Measurements from ENCODE around the gene APBA1.

Gene APBA1

GRCh38 chr9:69516353-69517322, 155.5 kb downstream of the APBA1 start:
- Mint-ChIP-seq H3K4me1 (ENCODE audit: low read depth) (no peaks in the 10 kb centered on the region), H3K4me3 (no peak overlapping the region), H3K27ac (no peak overlapping the region), H3K36me3 (no peaks in the 10 kb centered on the region), H3K27me3 (peaks cover 2% of the 10 kb centered on the region), H3K9me3 (ENCODE audit: low read depth) (no peaks in the 10 kb centered on the region)

GRCh38 chr9:69515810-69516209, 156.4 kb downstream of the APBA1 start:
- Mint-ChIP-seq H3K27me3 (peaks cover 2% of the 10 kb centered on the region), H3K4me1 (ENCODE audit: low read depth) (no peaks in the 10 kb centered on the region), H3K9me3 (ENCODE audit: low read depth) (no peaks in the 10 kb centered on the region), H3K36me3 (no peaks in the 10 kb centered on the region), H3K4me3 (no peak overlapping the region), H3K27ac (no peak overlapping the region)

- H3K27ac Mint-ChIP-seq: no peak overlapping the region
- H3K4me3 Mint-ChIP-seq: no peak overlapping the region
- H3K36me3 Mint-ChIP-seq: no peaks in the 10 kb centered on the region
- no peaks in the 10 kb centered on the region for H3K4me1 Mint-ChIP-seq (ENCODE audit: low read depth)
- no peaks in the 10 kb centered on the region for H3K27me3 Mint-ChIP-seq
- no peaks in the 10 kb centered on the region for H3K9me3 Mint-ChIP-seq (ENCODE audit: low read depth)
Observed at GRCh38 chr9:69513141-69513820, 158.9 kb downstream of the APBA1 start.

GRCh38 chr9:69504058-69504457, 168.1 kb downstream of the APBA1 start:
- Mint-ChIP-seq H3K4me3 (no peak overlapping the region), H3K27ac (no peak overlapping the region), H3K9me3 (ENCODE audit: low read depth) (no peaks in the 10 kb centered on the region), H3K27me3 (no peaks in the 10 kb centered on the region), H3K36me3 (no peaks in the 10 kb centered on the region), H3K4me1 (ENCODE audit: low read depth) (no peaks in the 10 kb centered on the region)

GRCh38 chr9:69502671-69503301, 169.4 kb downstream of the APBA1 start:
- Mint-ChIP-seq H3K4me1 (ENCODE audit: low read depth) (no peaks in the 10 kb centered on the region), H3K36me3 (no peaks in the 10 kb centered on the region), H3K9me3 (ENCODE audit: low read depth) (no peaks in the 10 kb centered on the region), H3K4me3 (no peak overlapping the region), H3K27ac (no peak overlapping the region), H3K27me3 (no peaks in the 10 kb centered on the region)

GRCh38 chr9:69500896-69501295, 171.3 kb downstream of the APBA1 start:
- no peaks in the 10 kb centered on the region for H3K9me3 Mint-ChIP-seq (ENCODE audit: low read depth)
- H3K27ac Mint-ChIP-seq: no peak overlapping the region
- H3K4me1 Mint-ChIP-seq (ENCODE audit: low read depth): no peaks in the 10 kb centered on the region
- no peaks in the 10 kb centered on the region for H3K36me3 Mint-ChIP-seq
- H3K27me3 Mint-ChIP-seq: peaks cover 1% of the 10 kb centered on the region
- no peak overlapping the region for H3K4me3 Mint-ChIP-seq

GRCh38 chr9:69499959-69500358, 172.2 kb downstream of the APBA1 start:
- Mint-ChIP-seq H3K36me3 (no peaks in the 10 kb centered on the region), H3K4me3 (no peak overlapping the region), H3K4me1 (ENCODE audit: low read depth) (no peaks in the 10 kb centered on the region), H3K27ac (no peak overlapping the region), H3K9me3 (ENCODE audit: low read depth) (no peaks in the 10 kb centered on the region), H3K27me3 (peaks cover 1% of the 10 kb centered on the region)

- Mint-ChIP-seq H3K27me3 (peaks cover 1% of the 10 kb centered on the region), H3K9me3 (ENCODE audit: low read depth) (no peaks in the 10 kb centered on the region), H3K27ac (no peak overlapping the region), H3K4me3 (no peak overlapping the region), H3K36me3 (no peaks in the 10 kb centered on the region), H3K4me1 (ENCODE audit: low read depth) (no peaks in the 10 kb centered on the region)
Observed at GRCh38 chr9:69499407-69499806, 172.8 kb downstream of the APBA1 start.

GRCh38 chr9:69498470-69498869, 173.7 kb downstream of the APBA1 start:
- Mint-ChIP-seq H3K4me3 (no peak overlapping the region), H3K27me3 (peaks cover 1% of the 10 kb centered on the region), H3K36me3 (no peaks in the 10 kb centered on the region), H3K4me1 (ENCODE audit: low read depth) (no peaks in the 10 kb centered on the region), H3K27ac (no peak overlapping the region), H3K9me3 (ENCODE audit: low read depth) (no peaks in the 10 kb centered on the region)

- no peak overlapping the region for H3K27ac Mint-ChIP-seq
- no peaks in the 10 kb centered on the region for H3K36me3 Mint-ChIP-seq
- H3K4me3 Mint-ChIP-seq: no peak overlapping the region
- H3K27me3 Mint-ChIP-seq: peaks cover 1% of the 10 kb centered on the region
- no peaks in the 10 kb centered on the region for H3K9me3 Mint-ChIP-seq (ENCODE audit: low read depth)
- no peaks in the 10 kb centered on the region for H3K4me1 Mint-ChIP-seq (ENCODE audit: low read depth)
Observed at GRCh38 chr9:69497816-69498215, 174.4 kb downstream of the APBA1 start.

- no peaks in the 10 kb centered on the region for H3K4me1 Mint-ChIP-seq (ENCODE audit: low read depth)
- peaks cover 1% of the 10 kb centered on the region for H3K27me3 Mint-ChIP-seq
- no peak overlapping the region for H3K27ac Mint-ChIP-seq
- no peaks in the 10 kb centered on the region for H3K36me3 Mint-ChIP-seq
- no peak overlapping the region for H3K4me3 Mint-ChIP-seq
- H3K9me3 Mint-ChIP-seq (ENCODE audit: low read depth): no peaks in the 10 kb centered on the region
Observed at GRCh38 chr9:69496846-69497450, 175.2 kb downstream of the APBA1 start.

GRCh38 chr9:69495296-69495695, 176.9 kb downstream of the APBA1 start:
- H3K36me3 Mint-ChIP-seq: no peaks in the 10 kb centered on the region
- H3K4me3 Mint-ChIP-seq: no peak overlapping the region
- H3K27me3 Mint-ChIP-seq: peaks cover 1% of the 10 kb centered on the region
- H3K4me1 Mint-ChIP-seq (ENCODE audit: low read depth): no peaks in the 10 kb centered on the region
- H3K27ac Mint-ChIP-seq: no peak overlapping the region
- no peaks in the 10 kb centered on the region for H3K9me3 Mint-ChIP-seq (ENCODE audit: low read depth)

GRCh38 chr9:69494763-69495162, 177.4 kb downstream of the APBA1 start:
- H3K27ac Mint-ChIP-seq: no peak overlapping the region
- H3K27me3 Mint-ChIP-seq: peaks cover 1% of the 10 kb centered on the region
- H3K4me3 Mint-ChIP-seq: no peak overlapping the region
- no peaks in the 10 kb centered on the region for H3K36me3 Mint-ChIP-seq
- H3K9me3 Mint-ChIP-seq (ENCODE audit: low read depth): no peaks in the 10 kb centered on the region
- no peaks in the 10 kb centered on the region for H3K4me1 Mint-ChIP-seq (ENCODE audit: low read depth)

- Mint-ChIP-seq H3K36me3 (no peaks in the 10 kb centered on the region), H3K27ac (no peak overlapping the region), H3K27me3 (peaks cover 1% of the 10 kb centered on the region), H3K9me3 (ENCODE audit: low read depth) (no peaks in the 10 kb centered on the region), H3K4me3 (no peak overlapping the region), H3K4me1 (ENCODE audit: low read depth) (no peaks in the 10 kb centered on the region)
Observed at GRCh38 chr9:69494208-69494607, 178.0 kb downstream of the APBA1 start.

GRCh38 chr9:69486498-69486897, 185.7 kb downstream of the APBA1 start:
- Mint-ChIP-seq H3K27ac (no peak overlapping the region), H3K36me3 (no peaks in the 10 kb centered on the region), H3K9me3 (ENCODE audit: low read depth) (no peaks in the 10 kb centered on the region), H3K4me3 (no peak overlapping the region), H3K4me1 (ENCODE audit: low read depth) (no peaks in the 10 kb centered on the region), H3K27me3 (peaks cover 2% of the 10 kb centered on the region)

Data from activated naive CD8-positive, alpha-beta T cell (primary cell).